H1 (cell line): ENCODE measurements around the gene NCKIPSD. TPM values are rescaled to one million over a fixed set of nuclear protein-coding genes. Genes with fewer than 3 reads are reported as not detected.
A peak's percentile ranks its signal among the peaks of the same experiment; 100 is the strongest.

Source experiments
- CTBP2 ChIP-seq: IDR thresholded peaks from 2 replicates; pipeline ENCODE4 v1.7.0; 2011; ENCODE audit warnings: borderline replicate concordance, mild to moderate bottlenecking, moderate library complexity, mixed read lengths, low read length; ENCODE audit not compliant: insufficient read depth, insufficient read length
- GABPA ChIP-seq: IDR thresholded peaks from 2 replicates; pipeline ENCODE4 v1.6.1; 2011; ENCODE audit warnings: mild to moderate bottlenecking, low read length, moderate library complexity, borderline replicate concordance; ENCODE audit not compliant: insufficient read depth
- HDAC2 ChIP-seq, 2 experiments: fragments of 300-600 bp in 1 of 2; sonication (generic) in 1 of 2; IDR thresholded peaks; 2 replicates each; pipeline ENCODE4 v1.6.1; 2011 to 2012; ENCODE audit warnings: low read depth in 2 of 2, low read length in 2 of 2, mild to moderate bottlenecking in 2 of 2, moderate library complexity in 2 of 2, borderline replicate concordance in 1 of 2, inconsistent platforms in 1 of 2
- HDAC6 ChIP-seq: IDR thresholded peaks from one replicate; pipeline ENCODE4 v1.7.1; 2012; ENCODE audit warnings: low read depth, mild to moderate bottlenecking, inconsistent platforms, low read length, moderate library complexity
- MAFK ChIP-seq: IDR thresholded peaks from 2 replicates; pipeline ENCODE4 v1.6.1; 2012; ENCODE audit warnings: low read depth, mild to moderate bottlenecking, improper control_type of control experiment, low read length
- NRF1 ChIP-seq: IDR thresholded peaks from 2 replicates; pipeline ENCODE4 v1.6.1; 2011; ENCODE audit warnings: mild to moderate bottlenecking, low read depth, low read length, improper control_type of control experiment
- YY1 ChIP-seq: IDR thresholded peaks from 2 replicates; pipeline ENCODE4 v1.6.1; 2011; ENCODE audit warnings: low read depth, mild to moderate bottlenecking, low read length
- polyA plus RNA-seq, 7 experiments: library from polyadenylated mRNA; depleted of rRNA in 3 of 7; stranded (reverse) in 5 of 7; unstranded in 2 of 7; fragments of >200 nt in 5 of 7; fragments of 200-250 nt in 2 of 7; gene quantifications; 1 replicate in 5 of 7; 2 replicates in 1 of 7; 4 replicates in 1 of 7; pipeline versions ENCODE4 v1.2.1 to v1.2.3, GENCODE V29; 2011 to 2013; ENCODE audit warnings: missing spikeins in 2 of 7, mixed read lengths in 2 of 7
- total RNA-seq: library from RNA; stranded (reverse); fragmentation: NEBNext Ultra II Directional; extraction: Animal tissue kit (Norgen Biotek cat#: 25700); gene quantifications from 2 replicates; pipeline ENCODE4 v1.2.1, GENCODE V29; 2021
- TF ChIP-seq, protein P1 (sequence below), 3 experiments: IDR thresholded peaks; 1 replicate in 2 of 3; 2 replicates in 1 of 3; pipeline versions ENCODE4 v1.5.1 to v1.6.1; 2011; ENCODE audit warnings: low read length in 3 of 3, mild to moderate bottlenecking in 3 of 3, inconsistent platforms in 2 of 3, low read depth in 1 of 3, moderate library complexity in 1 of 3; ENCODE audit not compliant: insufficient read depth in 1 of 3; ENCODE audit errors: control extremely low read depth in 1 of 3

NCKIPSD gene
- total and polyA plus RNA-seq, 2 of the 8 experiments (the other 6 are each of a cell fraction or from before 2014, with no cell fraction given): 34.7 to 91.8 TPM

DNA sequence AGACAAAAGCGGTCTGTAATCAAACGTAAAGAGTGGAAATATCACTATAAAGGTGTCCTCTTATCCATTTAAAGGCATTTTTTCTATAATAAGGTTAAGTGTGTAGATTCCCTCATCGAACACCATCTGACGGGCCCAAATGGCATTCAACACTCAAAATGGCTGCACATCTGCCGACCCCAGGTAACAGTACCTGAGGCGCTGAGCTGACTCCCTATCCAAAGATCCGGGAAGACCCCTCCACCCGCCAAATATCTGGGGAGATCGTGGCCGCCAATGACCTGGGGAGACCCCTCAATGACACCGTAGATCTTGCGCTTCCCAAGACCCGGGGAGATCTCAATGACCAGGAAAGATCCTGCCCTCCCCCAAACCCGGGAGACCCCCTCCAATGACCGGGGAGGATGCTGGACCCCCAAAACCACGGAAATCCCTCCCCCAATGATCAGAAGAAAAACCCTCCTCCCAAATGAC, 30.8 kb upstream of the NCKIPSD start (continued):
- TF ChIP-seq, protein P1, sequence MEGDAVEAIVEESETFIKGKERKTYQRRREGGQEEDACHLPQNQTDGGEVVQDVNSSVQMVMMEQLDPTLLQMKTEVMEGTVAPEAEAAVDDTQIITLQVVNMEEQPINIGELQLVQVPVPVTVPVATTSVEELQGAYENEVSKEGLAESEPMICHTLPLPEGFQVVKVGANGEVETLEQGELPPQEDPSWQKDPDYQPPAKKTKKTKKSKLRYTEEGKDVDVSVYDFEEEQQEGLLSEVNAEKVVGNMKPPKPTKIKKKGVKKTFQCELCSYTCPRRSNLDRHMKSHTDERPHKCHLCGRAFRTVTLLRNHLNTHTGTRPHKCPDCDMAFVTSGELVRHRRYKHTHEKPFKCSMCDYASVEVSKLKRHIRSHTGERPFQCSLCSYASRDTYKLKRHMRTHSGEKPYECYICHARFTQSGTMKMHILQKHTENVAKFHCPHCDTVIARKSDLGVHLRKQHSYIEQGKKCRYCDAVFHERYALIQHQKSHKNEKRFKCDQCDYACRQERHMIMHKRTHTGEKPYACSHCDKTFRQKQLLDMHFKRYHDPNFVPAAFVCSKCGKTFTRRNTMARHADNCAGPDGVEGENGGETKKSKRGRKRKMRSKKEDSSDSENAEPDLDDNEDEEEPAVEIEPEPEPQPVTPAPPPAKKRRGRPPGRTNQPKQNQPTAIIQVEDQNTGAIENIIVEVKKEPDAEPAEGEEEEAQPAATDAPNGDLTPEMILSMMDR (IDR thresholded peaks at IDR 0.05; ENCODE audit: control extremely low read depth in 1 of 3, insufficient read depth in 1 of 3, low read depth in 1 of 3, low read length in 3 of 3): no peak
- TF ChIP-seq MAFK (no peak), GABPA (no peak), HDAC2 (IDR thresholded peaks at IDR 0.05; ENCODE audit: borderline replicate concordance in 1 of 2, low read depth in 2 of 2, low read length in 2 of 2) (0 out of 4 replicates have a peak, but pooled peaks of 1 of the 2 experiments have one; percentile 60), HDAC6 (no peak), YY1 (peak; percentile 93), CTBP2 (no peak), NRF1 (no peak)
- TF ChIP-seq, all 59 proteins: peak for 6
